Esophagus (tissue), 2 donors: ENCODE results near the gene ANKS1B. TPM values are rescaled to one million over a fixed set of nuclear protein-coding genes. Genes with fewer than 3 reads are reported as not detected.
"Not testable (repeated sequence)": the region's sequence is repeated elsewhere in the genome, so short reads cannot be mapped to it uniquely, and the experiment has no call there.

Experiments used
- H3K27ac ChIP-seq, 2 donors: one replicate each; pipeline ENCODE4 v1.5.1; 2013; ENCODE audit warnings: low read depth in 2 of 2, mild to moderate bottlenecking in 2 of 2, inconsistent platforms in 1 of 2, low read length in 1 of 2, moderate library complexity in 1 of 2
- H3K27me3 ChIP-seq, 2 donors: one replicate each; pipeline ENCODE4 v1.6.1; 2013; ENCODE audit warnings: low read length in 2 of 2, control low read depth in 1 of 2, mild to moderate bottlenecking in 1 of 2; ENCODE audit not compliant: insufficient read depth in 2 of 2, control insufficient read depth in 1 of 2
- H3K36me3 ChIP-seq, 2 donors: one replicate each; pipeline ENCODE4 v1.6.1; 2013; ENCODE audit warnings: low read length in 1 of 2; ENCODE audit not compliant: control insufficient read depth in 2 of 2, insufficient read depth in 2 of 2
- H3K4me1 ChIP-seq, 2 donors: one replicate each; pipeline ENCODE4 v1.6.1; 2013; ENCODE audit warnings: low read length in 1 of 2; ENCODE audit not compliant: control insufficient read depth in 2 of 2, insufficient read depth in 2 of 2
- H3K4me3 ChIP-seq, 2 donors: one replicate each; pipeline ENCODE4 v1.5.1; 2013; ENCODE audit warnings: low read length in 2 of 2, mild to moderate bottlenecking in 2 of 2, low read depth in 1 of 2, moderate library complexity in 1 of 2
- H3K9me3 ChIP-seq, 2 donors: one replicate each; pipeline ENCODE4 v1.6.1; 2013; ENCODE audit warnings: mild to moderate bottlenecking in 2 of 2, low read depth in 1 of 2, low read length in 1 of 2, moderate library complexity in 1 of 2; ENCODE audit not compliant: control insufficient read depth in 2 of 2, insufficient read depth in 1 of 2
- WGBS, 2 donors: extraction: QIAGEN DNeasy Blood & Tissue Kit; methylation state at CpG; one replicate each; pipeline ENCODE4 v1.1.7; 2013; 5-methylcytosine and 5-hydroxymethylcytosine counted together
- polyA plus RNA-seq, 2 donors: library from polyadenylated mRNA; stranded (reverse); fragments of 200-250 nt; gene quantifications; one replicate each; pipeline ENCODE4 v1.2.3, GENCODE V29; 2013
- donor health status: healthy with polysubstance abuse.
- donor health status: Bipolar disorder and iron deficiency.

Gene ANKS1B
- polyA plus RNA-seq, 2 donors, result 0.85 to 1.0 TPM

DNA sequence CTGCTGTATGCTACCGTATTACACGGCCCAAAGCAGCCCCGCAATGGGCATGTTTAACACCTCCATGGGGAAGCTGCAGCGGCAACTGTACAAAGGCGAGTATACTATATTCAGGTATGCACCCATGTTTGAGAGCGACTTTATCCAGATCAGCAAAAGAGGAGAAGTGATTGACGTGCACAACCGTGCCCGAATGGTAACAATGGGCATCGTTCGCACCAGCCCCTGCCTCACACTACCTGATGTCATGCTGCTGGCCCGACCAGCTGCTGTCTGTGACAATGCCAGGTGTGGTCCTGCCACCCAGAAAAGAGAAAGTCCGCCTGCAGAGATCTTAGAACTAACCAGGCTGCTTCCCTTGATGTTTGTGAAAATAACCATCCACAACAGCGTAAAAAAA lies 336.6 kb downstream of the ANKS1B start:
- 92 to 93% methylated on average over 14 of the region's 14 CpGs for WGBS, 2 donors
- Histone ChIP-seq H3K27me3 (no peaks in the 10 kb centered on the region), H3K9me3 (no peaks in the 10 kb centered on the region), H3K36me3 (no peaks in the 10 kb centered on the region), H3K27ac (no peak overlapping the region), H3K4me1 (no peaks in the 10 kb centered on the region), H3K4me3 (no peak overlapping the region)

DNA sequence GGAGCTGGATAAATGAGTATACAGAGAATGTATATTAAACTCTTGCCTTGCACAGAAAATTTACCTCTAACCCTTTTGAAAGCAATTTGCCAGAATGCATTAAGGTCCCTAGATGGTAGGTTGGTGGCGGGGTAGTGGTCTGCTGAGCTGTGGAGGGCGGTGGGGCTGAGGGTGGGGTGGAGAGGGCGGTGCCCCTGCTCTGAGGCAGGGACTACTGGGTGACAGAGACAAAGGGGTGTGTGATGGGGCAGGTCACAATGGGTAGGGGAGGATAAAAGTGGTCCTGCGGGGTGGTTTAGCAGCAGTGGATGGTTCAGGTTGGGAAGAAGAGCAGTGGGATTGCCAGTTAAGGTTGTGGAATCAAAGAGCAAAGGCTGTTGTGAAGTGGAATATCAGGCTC lies 337.3 kb downstream of the ANKS1B start, which contains the start of gene GARIN6:
Gene GARIN6 (plus strand): TSS at position 301 of the 400 bp plus-strand sequence. CDS start 422 bp downstream, outside the sequence.
- Histone ChIP-seq H3K27ac (no peak within 1 kb of the TSS), H3K9me3 (no peaks in the 10 kb centered on the region), H3K4me3 (no peak within 1 kb of the TSS), H3K36me3 (no peaks in the 10 kb centered on the region), H3K4me1 (no peaks in the 10 kb centered on the region), H3K27me3 (no peaks in the 10 kb centered on the region)
- WGBS, 2 donors, result 89 to 94% methylated on average over 4 of the region's 4 CpGs

DNA sequence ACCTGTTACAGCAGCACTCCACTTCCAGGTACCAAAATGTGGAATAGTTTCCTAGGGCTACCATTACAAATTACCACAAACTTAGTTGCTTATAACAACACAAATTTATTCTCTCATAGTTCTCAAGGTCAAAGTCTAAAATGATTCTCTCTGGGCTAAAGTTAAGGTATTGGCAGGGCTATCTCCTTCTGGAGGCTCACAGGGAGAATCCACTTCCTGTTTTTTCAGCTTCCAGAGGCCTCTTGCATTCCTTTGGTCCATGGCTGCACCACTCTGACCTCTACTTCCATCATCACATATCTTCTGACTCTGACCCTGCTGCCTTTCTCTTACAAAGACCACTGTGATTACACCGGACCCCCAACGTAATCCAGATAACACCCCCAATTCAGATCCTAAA lies 340.1 kb downstream of the ANKS1B start:
- no peaks in the 10 kb centered on the region for H3K36me3 ChIP-seq
- H3K9me3 ChIP-seq, result no peaks in the 10 kb centered on the region
- H3K4me3 ChIP-seq, result no peak overlapping the region
- H3K27ac ChIP-seq, result no peak overlapping the region
- no peaks in the 10 kb centered on the region for H3K27me3 ChIP-seq
- 83 to 88% methylated on average over 2 of the region's 2 CpGs for WGBS, 2 donors
- no peaks in the 10 kb centered on the region for H3K4me1 ChIP-seq

DNA sequence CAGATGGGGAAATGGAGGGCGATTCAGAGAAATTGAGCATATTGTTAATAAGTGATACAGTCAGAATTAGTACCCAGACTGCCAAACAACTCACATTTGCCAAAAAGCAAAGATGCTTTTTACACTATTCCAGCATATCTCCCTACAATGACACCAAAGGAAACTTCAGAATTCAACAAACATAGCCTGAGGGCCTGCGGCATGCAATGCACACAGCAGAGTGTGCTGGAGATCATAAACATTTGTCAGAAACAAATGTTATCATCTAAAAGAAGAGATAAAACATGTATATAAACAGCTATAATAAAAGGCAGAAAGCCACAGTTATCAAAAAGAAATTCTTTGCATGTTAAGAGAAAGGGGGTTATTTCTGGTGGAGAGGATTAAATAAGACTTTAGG lies 357.3 kb downstream of the ANKS1B start:
- no peaks in the 10 kb centered on the region for H3K27me3 ChIP-seq
- H3K4me1 ChIP-seq, result no peaks in the 10 kb centered on the region
- no peak overlapping the region for H3K4me3 ChIP-seq
- no peak overlapping the region for H3K27ac ChIP-seq
- no peaks in the 10 kb centered on the region for H3K9me3 ChIP-seq
- WGBS, 2 donors, result 77 to 79% methylated on average over 2 of the region's 2 CpGs
- no peaks in the 10 kb centered on the region for H3K36me3 ChIP-seq

DNA sequence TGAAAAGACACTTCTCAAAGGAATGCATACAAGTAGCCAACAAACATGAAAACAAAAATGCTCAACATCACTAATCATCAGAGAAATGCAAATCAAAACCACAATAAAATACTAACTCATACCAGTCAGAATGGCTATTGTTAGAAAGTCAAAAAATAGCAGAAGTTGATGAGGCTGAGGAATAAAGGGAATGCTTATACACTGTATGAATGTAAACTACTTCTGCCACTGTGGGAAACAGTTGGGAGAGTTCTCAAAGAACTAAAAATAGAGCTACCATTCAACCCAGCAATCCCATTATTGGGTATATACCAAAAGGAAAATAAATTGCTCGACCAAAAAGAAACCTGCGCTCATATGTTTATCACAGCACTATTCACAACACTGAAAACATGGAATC lies 360.1 kb downstream of the ANKS1B start:
- H3K9me3 ChIP-seq, H3K27ac ChIP-seq, H3K27me3 ChIP-seq, H3K36me3 ChIP-seq, H3K4me3 ChIP-seq, H3K4me1 ChIP-seq: not testable (repeated sequence)
- WGBS, 2 donors, result 82 to 92% methylated on average over 2 of the region's 2 CpGs

DNA sequence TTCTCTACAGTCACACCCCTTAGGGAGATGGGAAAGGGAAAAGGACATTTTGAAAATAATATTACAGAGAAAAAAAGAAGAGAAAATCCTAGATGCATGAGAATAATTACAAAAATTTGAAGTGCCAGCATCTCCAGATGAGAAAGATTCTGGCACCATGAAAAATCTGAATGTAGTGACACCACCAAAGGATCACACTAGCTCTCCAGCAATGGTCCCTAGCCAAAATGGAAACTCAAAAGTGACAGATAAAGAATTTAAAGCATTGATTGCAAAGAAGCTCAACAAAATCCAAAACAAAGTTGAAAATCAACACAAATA lies 364.6 kb downstream of the ANKS1B start:
- no peaks in the 10 kb centered on the region for H3K27me3 ChIP-seq
- peaks cover 0 to 11% of the 10 kb centered on the region in 2 donors for H3K9me3 ChIP-seq
- H3K4me3 ChIP-seq, result no peak overlapping the region
- no peaks in the 10 kb centered on the region for H3K36me3 ChIP-seq
- H3K27ac ChIP-seq, result no peak overlapping the region
- no peaks in the 10 kb centered on the region for H3K4me1 ChIP-seq

DNA sequence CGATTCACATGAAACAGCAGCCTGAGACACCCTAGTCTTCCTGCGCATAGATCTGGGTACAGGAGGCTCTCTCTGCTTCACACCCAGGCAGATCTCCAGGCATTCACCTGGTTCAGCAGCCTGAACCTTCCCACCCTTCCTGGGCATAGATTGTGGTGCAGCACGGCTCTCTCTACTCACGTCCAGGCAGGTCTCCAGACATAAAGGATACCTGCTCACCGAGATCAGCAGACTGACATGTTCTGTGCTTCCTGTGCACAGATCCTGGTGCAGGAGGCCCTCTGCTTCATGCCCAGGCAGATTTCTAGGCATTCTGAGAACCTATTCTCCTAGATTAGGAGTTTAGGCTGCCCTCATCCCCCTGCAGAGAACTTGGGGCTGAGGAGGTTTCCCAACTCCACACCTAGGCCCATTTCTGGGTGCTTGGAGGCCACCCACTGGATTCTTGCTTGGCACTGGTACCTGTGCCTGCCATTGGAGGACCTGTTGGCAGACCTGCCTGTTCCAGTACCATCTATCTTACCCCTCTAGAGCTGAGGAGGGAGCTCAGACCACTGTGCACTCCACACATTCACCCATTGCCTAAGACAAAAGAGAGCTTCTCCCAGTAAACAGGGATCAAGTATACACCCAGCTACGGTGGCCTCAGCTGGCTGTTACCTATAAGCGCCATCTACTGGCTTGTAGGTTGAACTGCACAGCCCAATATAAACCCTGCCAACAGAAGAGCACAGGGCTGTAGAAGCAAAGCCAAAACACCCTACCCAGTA lies 365.2 kb downstream of the ANKS1B start:
- no peak overlapping the region for H3K27ac ChIP-seq

DNA sequence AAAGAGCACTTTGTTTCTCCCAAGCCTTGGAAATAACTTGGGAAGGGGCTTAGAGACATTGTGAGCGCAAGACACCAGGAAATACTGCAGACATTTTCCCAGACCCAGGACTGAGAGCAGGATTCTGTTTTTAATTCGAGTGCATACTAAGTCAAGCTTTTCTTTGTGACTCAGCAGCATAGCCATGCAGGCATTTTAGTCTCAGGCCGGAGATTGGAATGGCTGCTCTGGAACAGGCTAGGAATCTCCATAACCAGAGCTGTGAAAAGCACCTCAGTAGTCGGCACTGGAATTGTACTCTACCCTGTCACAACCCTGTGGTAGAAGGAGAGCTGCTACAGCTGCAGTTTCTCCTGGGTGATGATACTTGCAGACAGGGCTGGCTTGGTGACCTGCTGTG lies 366.1 kb downstream of the ANKS1B start:
- Histone ChIP-seq H3K27ac (no peak overlapping the region), H3K4me3 (no peak overlapping the region), H3K36me3 (no peaks in the 10 kb centered on the region), H3K4me1 (no peaks in the 10 kb centered on the region), H3K27me3 (no peaks in the 10 kb centered on the region), H3K9me3 (peaks cover 0 to 11% of the 10 kb centered on the region in 2 donors)
- 87% methylated on average over 4 of the region's 4 CpGs for WGBS, 2 donors

More for the DNA sequence above, 365.2 kb downstream of the ANKS1B start:
- Histone ChIP-seq H3K9me3 (peaks cover 0 to 11% of the 10 kb centered on the region in 2 donors), H3K4me3 (no peak overlapping the region), H3K4me1 (no peaks in the 10 kb centered on the region), H3K27me3 (no peaks in the 10 kb centered on the region), H3K36me3 (no peaks in the 10 kb centered on the region)
- WGBS, 2 donors, result 54 to 66% methylated on average over 7 of the region's 7 CpGs

DNA sequence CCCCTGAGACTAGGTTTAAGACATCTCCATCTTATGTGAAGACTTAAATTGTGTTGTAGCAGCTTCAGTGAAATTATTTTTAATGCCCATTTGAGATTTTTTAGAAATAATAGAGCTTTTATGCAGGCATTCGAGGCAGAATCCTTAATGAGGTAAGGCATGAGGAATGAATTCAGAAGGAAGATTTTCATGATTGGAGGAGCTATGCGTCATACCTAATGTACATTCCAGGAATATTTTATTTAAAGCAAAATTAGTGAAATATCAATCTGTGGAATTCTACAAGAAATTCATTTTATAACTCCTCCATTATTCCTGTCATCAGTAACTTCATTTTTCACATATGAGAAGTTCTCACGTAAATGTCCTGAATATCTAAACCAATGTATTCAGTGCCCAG lies 373.1 kb downstream of the ANKS1B start:
- H3K9me3 ChIP-seq, result no peaks in the 10 kb centered on the region
- H3K27ac ChIP-seq, result no peak overlapping the region
- H3K27me3 ChIP-seq, result no peaks in the 10 kb centered on the region
- 87% methylated on average over 3 of the region's 3 CpGs for WGBS, 2 donors
- no peak overlapping the region for H3K4me3 ChIP-seq
- H3K4me1 ChIP-seq, result peaks cover 0 to 3% of the 10 kb centered on the region in 2 donors
- H3K36me3 ChIP-seq, result no peaks in the 10 kb centered on the region

DNA sequence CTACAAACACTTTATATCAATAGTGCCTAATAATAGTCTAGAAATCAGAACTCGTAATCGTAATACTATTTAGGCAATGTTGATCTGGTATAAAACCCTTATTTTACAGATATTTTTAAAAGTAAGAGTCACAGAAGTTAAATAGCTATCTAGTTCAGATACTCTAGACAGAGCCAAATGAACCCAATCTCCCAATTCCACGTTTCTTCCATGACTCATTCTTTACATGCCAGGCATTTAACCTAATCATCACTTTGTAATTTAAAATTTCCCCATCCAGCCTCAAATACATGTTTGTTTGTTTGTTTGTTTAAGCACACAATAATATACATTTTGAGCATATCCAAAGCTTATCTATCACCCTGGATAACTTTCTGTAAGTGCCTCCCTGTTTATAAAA lies 373.6 kb downstream of the ANKS1B start:
- Histone ChIP-seq H3K27me3 (no peaks in the 10 kb centered on the region), H3K9me3 (no peaks in the 10 kb centered on the region), H3K4me3 (no peak overlapping the region), H3K4me1 (peaks cover 0 to 3% of the 10 kb centered on the region in 2 donors), H3K27ac (no peak overlapping the region), H3K36me3 (no peaks in the 10 kb centered on the region)
- 62% methylated on average over 3 of the region's 3 CpGs for WGBS, 2 donors
